Astrocyte (in vitro differentiated cells and primary cell): ENCODE measurements around the gene FAM3D. TPM values are rescaled to one million over a fixed set of nuclear protein-coding genes. Genes with fewer than 3 reads are reported as not detected.

ENCODE experiments used
- DNase-seq: peaks from one replicate; pipeline ENCODE4 v3.0.0-alpha.2; 2010; ENCODE audit warnings: low read depth
- FAIRE-seq: peaks from 2 replicates; lab custom pipeline; 2011; peaks lifted over from hg19 to GRCh38; lab: Jason Lieb, UNC
- H2AFZ ChIP-seq: 2 replicates; pipeline ENCODE4 v1.6.0; 2012; ENCODE audit warnings: low read depth, low read length, inconsistent platforms
- H3K27ac ChIP-seq: 2 replicates; pipeline ENCODE4 v1.5.1; 2011; ENCODE audit warnings: low read depth, low read length, inconsistent platforms
- H3K27me3 ChIP-seq: 2 replicates; pipeline ENCODE4 v1.6.0; 2011; ENCODE audit warnings: low read length, inconsistent platforms; ENCODE audit not compliant: insufficient read depth
- H3K36me3 ChIP-seq: 2 replicates; pipeline ENCODE4 v1.5.1; 2011; ENCODE audit warnings: low read length, inconsistent platforms; ENCODE audit not compliant: insufficient read depth
- H3K4me1 ChIP-seq: 2 replicates; pipeline ENCODE4 v1.5.1; 2011; ENCODE audit warnings: low read length, inconsistent platforms; ENCODE audit not compliant: insufficient read depth
- H3K4me2 ChIP-seq: 2 replicates; pipeline ENCODE4 v1.6.0; 2012; ENCODE audit warnings: low read length, inconsistent platforms
- H3K4me3 ChIP-seq: 2 replicates; pipeline ENCODE4 v1.5.1; 2011; ENCODE audit warnings: low read depth, mild to moderate bottlenecking, low read length, inconsistent platforms; ENCODE audit not compliant: insufficient read depth
- H3K79me2 ChIP-seq: 2 replicates; pipeline ENCODE4 v1.6.0; 2012; ENCODE audit warnings: mild to moderate bottlenecking, low read length, inconsistent platforms; ENCODE audit not compliant: insufficient read depth
- H3K9ac ChIP-seq: 2 replicates; pipeline ENCODE4 v1.6.0; 2012; ENCODE audit warnings: mild to moderate bottlenecking, low read length, inconsistent platforms
- H3K9me3 ChIP-seq: 2 replicates; pipeline ENCODE4 v1.5.1; 2012; ENCODE audit warnings: low read depth, mild to moderate bottlenecking, low read length, inconsistent platforms; ENCODE audit not compliant: insufficient read depth
- H4K20me1 ChIP-seq: 2 replicates; pipeline ENCODE4 v1.6.0; 2012; ENCODE audit warnings: low read length, inconsistent platforms; ENCODE audit not compliant: insufficient read depth
- H3K27ac Mint-ChIP-seq: one replicate; pipeline ENCODE4 v1.8.0; 2021; ENCODE audit warnings: mild to moderate bottlenecking, mixed read lengths; ENCODE audit not compliant: unreplicated experiment
- H3K27me3 Mint-ChIP-seq: one replicate; pipeline ENCODE4 v1.8.0; 2021; ENCODE audit warnings: low read depth, mixed read lengths; ENCODE audit not compliant: unreplicated experiment
- H3K36me3 Mint-ChIP-seq: one replicate; pipeline ENCODE4 v1.8.0; 2021; ENCODE audit warnings: low read depth, mixed read lengths; ENCODE audit not compliant: unreplicated experiment
- H3K4me1 Mint-ChIP-seq: one replicate; pipeline ENCODE4 v1.8.0; 2021; ENCODE audit warnings: low read depth, mixed read lengths; ENCODE audit not compliant: unreplicated experiment
- H3K4me3 Mint-ChIP-seq: one replicate; pipeline ENCODE4 v1.8.0; 2021; ENCODE audit warnings: mild to moderate bottlenecking, moderate library complexity, mixed read lengths; ENCODE audit not compliant: unreplicated experiment
- H3K9me3 Mint-ChIP-seq: one replicate; pipeline ENCODE4 v1.8.0; 2021; ENCODE audit warnings: mild to moderate bottlenecking, mixed read lengths; ENCODE audit not compliant: unreplicated experiment
- EZH2 ChIP-seq: IDR thresholded peaks from 2 replicates; pipeline ENCODE4 v1.6.1; 2012; ENCODE audit warnings: mild to moderate bottlenecking, low read length, inconsistent platforms; ENCODE audit not compliant: insufficient read depth
- total RNA-seq: library from RNA; stranded (reverse); gene quantifications from 2 replicates; pipeline ENCODE4 v1.2.1, GENCODE V29; 2021
- TF ChIP-seq, protein P1 (sequence below): IDR thresholded peaks from 2 replicates; pipeline ENCODE4 v1.5.1; 2011; ENCODE audit warnings: low read depth, mild to moderate bottlenecking, inconsistent platforms, low read length, moderate library complexity; ENCODE audit not compliant: insufficient read depth

FAM3D gene
- total RNA-seq, 1 donor from 2014 or later: not detected

DNA sequence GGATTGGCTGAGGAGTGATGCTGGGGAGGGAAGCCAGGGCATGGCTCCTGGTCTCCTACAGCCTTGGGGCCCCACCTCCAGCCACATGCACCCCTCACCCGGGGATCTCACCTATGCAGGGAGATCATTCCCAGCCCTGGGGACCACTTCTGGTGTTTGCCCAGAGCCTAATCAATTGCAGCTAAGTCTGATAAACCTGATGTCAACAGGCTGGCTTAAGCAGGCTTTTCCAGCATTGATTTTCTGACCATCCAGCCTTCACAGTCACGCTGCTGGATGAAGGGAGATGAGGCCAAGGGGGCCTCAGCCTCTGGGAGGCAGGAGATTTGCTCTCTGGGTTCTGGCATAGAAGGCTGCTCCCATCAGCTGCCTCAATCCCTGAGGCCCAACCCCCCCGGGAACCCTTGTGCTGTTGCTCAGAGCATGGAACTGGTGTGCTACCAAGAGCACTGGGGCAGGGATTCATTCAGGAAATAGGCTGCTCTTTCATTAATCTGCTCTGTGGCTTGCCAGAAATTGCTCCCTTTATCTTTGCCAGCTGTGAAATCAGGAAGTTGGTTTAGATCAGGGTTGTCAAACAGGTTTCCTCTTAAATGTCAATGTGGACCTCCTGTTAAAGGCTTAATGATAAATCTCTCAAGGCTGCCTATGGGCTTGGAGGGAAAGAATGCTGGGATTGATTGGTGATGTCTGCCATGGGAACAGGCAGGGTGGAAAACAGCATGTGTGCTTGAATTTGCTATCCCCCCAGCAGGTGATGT is 19.0 kb downstream of the FAM3D start:
- peaks cover 2% of the 10 kb centered on the region for H3K27me3 ChIP-seq
- H3K4me3 ChIP-seq: no peak overlapping the region
- H3K36me3 ChIP-seq: no peaks in the 10 kb centered on the region
- no peak overlapping the region for H3K27ac ChIP-seq
- H2AFZ ChIP-seq: no peak overlapping the region
- peaks cover 25% of the 10 kb centered on the region for H3K27me3 Mint-ChIP-seq
- no peak overlapping the region for H3K9ac ChIP-seq
- no peak overlapping the region for H3K4me2 ChIP-seq
- no peak overlapping the region for H3K4me3 Mint-ChIP-seq
- peaks cover 6% of the 10 kb centered on the region for H3K9me3 Mint-ChIP-seq
- TF ChIP-seq, protein P1, sequence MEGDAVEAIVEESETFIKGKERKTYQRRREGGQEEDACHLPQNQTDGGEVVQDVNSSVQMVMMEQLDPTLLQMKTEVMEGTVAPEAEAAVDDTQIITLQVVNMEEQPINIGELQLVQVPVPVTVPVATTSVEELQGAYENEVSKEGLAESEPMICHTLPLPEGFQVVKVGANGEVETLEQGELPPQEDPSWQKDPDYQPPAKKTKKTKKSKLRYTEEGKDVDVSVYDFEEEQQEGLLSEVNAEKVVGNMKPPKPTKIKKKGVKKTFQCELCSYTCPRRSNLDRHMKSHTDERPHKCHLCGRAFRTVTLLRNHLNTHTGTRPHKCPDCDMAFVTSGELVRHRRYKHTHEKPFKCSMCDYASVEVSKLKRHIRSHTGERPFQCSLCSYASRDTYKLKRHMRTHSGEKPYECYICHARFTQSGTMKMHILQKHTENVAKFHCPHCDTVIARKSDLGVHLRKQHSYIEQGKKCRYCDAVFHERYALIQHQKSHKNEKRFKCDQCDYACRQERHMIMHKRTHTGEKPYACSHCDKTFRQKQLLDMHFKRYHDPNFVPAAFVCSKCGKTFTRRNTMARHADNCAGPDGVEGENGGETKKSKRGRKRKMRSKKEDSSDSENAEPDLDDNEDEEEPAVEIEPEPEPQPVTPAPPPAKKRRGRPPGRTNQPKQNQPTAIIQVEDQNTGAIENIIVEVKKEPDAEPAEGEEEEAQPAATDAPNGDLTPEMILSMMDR: no peak
- TF ChIP-seq EZH2: no peak
- H3K9me3 ChIP-seq: no peaks in the 10 kb centered on the region
- H3K4me1 Mint-ChIP-seq: no peaks in the 10 kb centered on the region
- no peak overlapping the region for H3K27ac Mint-ChIP-seq
- H3K36me3 Mint-ChIP-seq: no peaks in the 10 kb centered on the region
- no peak for DNase-seq
- H3K4me1 ChIP-seq: no peaks in the 10 kb centered on the region
- no peak for FAIRE-seq
- H3K79me2 ChIP-seq: no peaks in the 10 kb centered on the region
- no peaks in the 10 kb centered on the region for H4K20me1 ChIP-seq

DNA sequence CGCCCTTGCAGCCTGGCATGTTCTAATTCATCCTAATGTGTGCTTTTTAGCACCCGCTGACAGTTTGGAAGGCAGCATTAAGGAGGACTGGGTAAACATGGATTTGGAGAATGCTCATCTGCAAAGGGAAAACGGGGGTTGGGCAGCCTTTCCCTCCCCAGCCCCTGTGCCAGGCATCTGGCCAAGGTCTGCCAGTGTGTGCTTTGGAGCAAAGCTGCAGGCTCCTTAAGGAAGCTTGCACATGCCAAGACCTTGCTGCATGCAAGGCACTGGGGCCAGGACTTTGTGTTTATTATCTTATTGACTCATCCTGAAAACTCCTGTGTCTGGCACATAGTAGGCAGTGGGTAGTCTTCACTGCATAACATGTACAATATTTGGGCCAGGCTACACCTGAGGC is 20.1 kb downstream of the FAM3D start:
- H3K27ac Mint-ChIP-seq: no peak overlapping the region
- no peak overlapping the region for H3K4me3 ChIP-seq
- no peak for TF ChIP-seq EZH2
- TF ChIP-seq, protein P1: no peak
- no peaks in the 10 kb centered on the region for H3K36me3 Mint-ChIP-seq
- peaks cover 26% of the 10 kb centered on the region for H3K27me3 Mint-ChIP-seq
- H3K27ac ChIP-seq: no peak overlapping the region
- no peaks in the 10 kb centered on the region for H4K20me1 ChIP-seq
- H3K27me3 ChIP-seq: no peaks in the 10 kb centered on the region
- no peak for FAIRE-seq
- H3K4me1 Mint-ChIP-seq: no peaks in the 10 kb centered on the region
- no peak overlapping the region for H3K9ac ChIP-seq
- DNase-seq: no peak
- H3K79me2 ChIP-seq: no peaks in the 10 kb centered on the region
- no peak overlapping the region for H3K4me3 Mint-ChIP-seq
- H3K4me1 ChIP-seq: no peaks in the 10 kb centered on the region
- H3K9me3 ChIP-seq: no peaks in the 10 kb centered on the region
- no peak overlapping the region for H2AFZ ChIP-seq
- no peak overlapping the region for H3K4me2 ChIP-seq
- peaks cover 6% of the 10 kb centered on the region for H3K9me3 Mint-ChIP-seq
- no peaks in the 10 kb centered on the region for H3K36me3 ChIP-seq

DNA sequence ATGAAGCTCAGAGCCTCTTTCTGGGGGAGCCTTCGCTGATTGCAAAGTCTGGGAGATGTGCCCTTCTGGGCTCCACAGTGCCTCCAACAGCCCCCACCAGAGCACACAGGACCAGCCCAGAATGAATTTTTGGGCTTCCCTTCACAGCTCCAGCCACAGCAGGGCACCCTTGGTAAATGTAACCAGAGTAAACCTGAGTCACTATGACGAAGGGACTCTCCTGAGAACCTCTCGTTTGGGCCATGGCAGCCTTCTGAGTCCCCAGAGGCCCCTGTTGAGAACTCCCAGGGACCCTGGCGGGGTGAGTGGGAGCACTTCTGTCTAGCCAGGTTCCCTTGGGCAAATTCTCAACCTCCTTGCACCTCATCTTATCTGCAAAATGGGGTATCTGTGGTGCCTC is 20.8 kb downstream of the FAM3D start:
- Histone ChIP-seq H3K9ac (no peak overlapping the region), H3K27me3 (no peaks in the 10 kb centered on the region), H3K4me3 (no peak overlapping the region), H2AFZ (no peak overlapping the region), H3K4me1 (no peaks in the 10 kb centered on the region), H3K79me2 (no peaks in the 10 kb centered on the region), H4K20me1 (no peaks in the 10 kb centered on the region), H3K36me3 (no peaks in the 10 kb centered on the region), H3K27ac (no peak overlapping the region), H3K4me2 (no peak overlapping the region), H3K9me3 (no peaks in the 10 kb centered on the region)
- Mint-ChIP-seq H3K27me3 (peaks cover 24% of the 10 kb centered on the region), H3K27ac (no peak overlapping the region), H3K4me3 (no peak overlapping the region), H3K4me1 (no peaks in the 10 kb centered on the region), H3K36me3 (no peaks in the 10 kb centered on the region), H3K9me3 (peaks cover 6% of the 10 kb centered on the region)
- FAIRE-seq (no peak), DNase-seq (no peak)
- TF ChIP-seq EZH2: no peak
- TF ChIP-seq, protein P1: no peak
